Loucy (cell line): Measurements from ENCODE around the gene PPIF.

Experiments used
- H2AFZ ChIP-seq: fragments of 200-600 bp; sonication (generic); 2 replicates; pipeline ENCODE4 v1.6.0; 2016; ENCODE audit warnings: antibody characterized with exemption, mild to moderate bottlenecking, low read length, moderate library complexity
- H3F3A ChIP-seq: fragments of 200-600 bp; 2 replicates; pipeline ENCODE4 v1.6.0; 2016; ENCODE audit warnings: antibody characterized with exemption, low read depth, mild to moderate bottlenecking
- H3K27me3 ChIP-seq: fragments of 200-600 bp; sonication (generic); 2 replicates; pipeline ENCODE4 v1.6.1; 2014; ENCODE audit warnings: low read length, mild to moderate bottlenecking; ENCODE audit not compliant: insufficient read depth, poor library complexity, severe bottlenecking
- H3K36me3 ChIP-seq: fragments of 200-600 bp; sonication (generic); 2 replicates; pipeline ENCODE4 v1.6.1; 2016; ENCODE audit warnings: low read length; ENCODE audit not compliant: insufficient read depth
- H3K4me1 ChIP-seq: fragments of 200-600 bp; sonication (generic); 2 replicates; pipeline ENCODE4 v1.5.1; 2014; ENCODE audit warnings: low read length, mild to moderate bottlenecking; ENCODE audit not compliant: insufficient read depth, poor library complexity, severe bottlenecking
- H3K4me2 ChIP-seq: fragments of 200-600 bp; sonication (generic); 2 replicates; pipeline ENCODE4 v1.6.0; 2014; ENCODE audit warnings: antibody characterized with exemption, low read length, low read depth, mild to moderate bottlenecking; ENCODE audit not compliant: poor library complexity, severe bottlenecking
- H3K4me3 ChIP-seq: fragments of 200-600 bp; sonication (generic); 2 replicates; pipeline ENCODE4 v1.5.1; 2014; ENCODE audit warnings: low read length, mild to moderate bottlenecking, mixed read lengths; ENCODE audit not compliant: poor library complexity, severe bottlenecking
- H3K79me2 ChIP-seq: fragments of 200-600 bp; sonication (generic); 2 replicates; pipeline ENCODE4 v1.6.1; 2014; ENCODE audit warnings: low read length; ENCODE audit not compliant: insufficient read depth
- H3K9ac ChIP-seq: fragments of 200-600 bp; sonication (generic); 2 replicates; pipeline ENCODE4 v1.6.0; 2014; ENCODE audit warnings: mild to moderate bottlenecking, low read depth, low read length, moderate library complexity; ENCODE audit not compliant: poor library complexity, severe bottlenecking
- H3K9me2 ChIP-seq: fragments of 200-600 bp; sonication (generic); replicated peaks from 2 replicates; pipeline ENCODE4 v1.6.1; 2016; ENCODE audit warnings: low read depth, low read length, mixed read lengths
- H3K9me3 ChIP-seq: fragments of 200-600 bp; sonication (generic); 2 replicates; pipeline ENCODE4 v1.6.1; 2014; ENCODE audit warnings: mild to moderate bottlenecking, antibody characterized with exemption, low read length, low read depth; ENCODE audit not compliant: insufficient read depth
- H4K20me1 ChIP-seq: fragments of 200-600 bp; sonication (generic); 2 replicates; pipeline ENCODE4 v1.6.0; 2014; ENCODE audit warnings: antibody characterized with exemption, low read length, mild to moderate bottlenecking; ENCODE audit not compliant: insufficient read depth, poor library complexity, severe bottlenecking
- EZH2phosphoT487 ChIP-seq: fragments of 200-600 bp; IDR thresholded peaks from 2 replicates; pipeline ENCODE4 v1.6.1; 2018; ENCODE audit warnings: antibody characterized with exemption, mild to moderate bottlenecking, moderate library complexity, borderline replicate concordance
- TF ChIP-seq, protein P1 (sequence below): fragments of 200-600 bp; sonication (generic); conservative IDR thresholded peaks from 2 replicates; pipeline ENCODE4 v1.5.1; 2014; ENCODE audit warnings: mild to moderate bottlenecking, antibody characterized with exemption, low read length

Gene PPIF

GRCh38 chr10:79334573-79334972, 12.7 kb upstream of the PPIF start:
- Histone ChIP-seq H4K20me1 (no peaks in the 10 kb centered on the region), H3K9ac (no peak overlapping the region), H3K4me1 (peaks cover 6% of the 10 kb centered on the region), H3K27me3 (no peaks in the 10 kb centered on the region), H3F3A (no peaks in the 10 kb centered on the region), H3K4me2 (no peak overlapping the region), H3K4me3 (no peak overlapping the region), H3K9me3 (no peaks in the 10 kb centered on the region), H3K79me2 (no peaks in the 10 kb centered on the region), H2AFZ (no peak overlapping the region), H3K9me2 (no peaks in the 10 kb centered on the region), H3K36me3 (no peaks in the 10 kb centered on the region)
- TF ChIP-seq EZH2phosphoT487, result no peak
- TF ChIP-seq, protein P1, sequence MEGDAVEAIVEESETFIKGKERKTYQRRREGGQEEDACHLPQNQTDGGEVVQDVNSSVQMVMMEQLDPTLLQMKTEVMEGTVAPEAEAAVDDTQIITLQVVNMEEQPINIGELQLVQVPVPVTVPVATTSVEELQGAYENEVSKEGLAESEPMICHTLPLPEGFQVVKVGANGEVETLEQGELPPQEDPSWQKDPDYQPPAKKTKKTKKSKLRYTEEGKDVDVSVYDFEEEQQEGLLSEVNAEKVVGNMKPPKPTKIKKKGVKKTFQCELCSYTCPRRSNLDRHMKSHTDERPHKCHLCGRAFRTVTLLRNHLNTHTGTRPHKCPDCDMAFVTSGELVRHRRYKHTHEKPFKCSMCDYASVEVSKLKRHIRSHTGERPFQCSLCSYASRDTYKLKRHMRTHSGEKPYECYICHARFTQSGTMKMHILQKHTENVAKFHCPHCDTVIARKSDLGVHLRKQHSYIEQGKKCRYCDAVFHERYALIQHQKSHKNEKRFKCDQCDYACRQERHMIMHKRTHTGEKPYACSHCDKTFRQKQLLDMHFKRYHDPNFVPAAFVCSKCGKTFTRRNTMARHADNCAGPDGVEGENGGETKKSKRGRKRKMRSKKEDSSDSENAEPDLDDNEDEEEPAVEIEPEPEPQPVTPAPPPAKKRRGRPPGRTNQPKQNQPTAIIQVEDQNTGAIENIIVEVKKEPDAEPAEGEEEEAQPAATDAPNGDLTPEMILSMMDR, result no peak

- peaks cover 6% of the 10 kb centered on the region for H3K4me1 ChIP-seq
- no peaks in the 10 kb centered on the region for H4K20me1 ChIP-seq
- no peaks in the 10 kb centered on the region for H3F3A ChIP-seq
- no peaks in the 10 kb centered on the region for H3K9me2 ChIP-seq
- H3K36me3 ChIP-seq, result no peaks in the 10 kb centered on the region
- no peak overlapping the region for H3K4me2 ChIP-seq
- TF ChIP-seq, protein P1, result no peak
- no peak overlapping the region for H3K4me3 ChIP-seq
- H2AFZ ChIP-seq, result no peak overlapping the region
- H3K79me2 ChIP-seq, result no peaks in the 10 kb centered on the region
- H3K9ac ChIP-seq, result no peak overlapping the region
- no peaks in the 10 kb centered on the region for H3K9me3 ChIP-seq
- H3K27me3 ChIP-seq, result no peaks in the 10 kb centered on the region
These were observed 12.2 kb upstream of the PPIF start for GRCh38 chr10:79335094-79335469.

DNA sequence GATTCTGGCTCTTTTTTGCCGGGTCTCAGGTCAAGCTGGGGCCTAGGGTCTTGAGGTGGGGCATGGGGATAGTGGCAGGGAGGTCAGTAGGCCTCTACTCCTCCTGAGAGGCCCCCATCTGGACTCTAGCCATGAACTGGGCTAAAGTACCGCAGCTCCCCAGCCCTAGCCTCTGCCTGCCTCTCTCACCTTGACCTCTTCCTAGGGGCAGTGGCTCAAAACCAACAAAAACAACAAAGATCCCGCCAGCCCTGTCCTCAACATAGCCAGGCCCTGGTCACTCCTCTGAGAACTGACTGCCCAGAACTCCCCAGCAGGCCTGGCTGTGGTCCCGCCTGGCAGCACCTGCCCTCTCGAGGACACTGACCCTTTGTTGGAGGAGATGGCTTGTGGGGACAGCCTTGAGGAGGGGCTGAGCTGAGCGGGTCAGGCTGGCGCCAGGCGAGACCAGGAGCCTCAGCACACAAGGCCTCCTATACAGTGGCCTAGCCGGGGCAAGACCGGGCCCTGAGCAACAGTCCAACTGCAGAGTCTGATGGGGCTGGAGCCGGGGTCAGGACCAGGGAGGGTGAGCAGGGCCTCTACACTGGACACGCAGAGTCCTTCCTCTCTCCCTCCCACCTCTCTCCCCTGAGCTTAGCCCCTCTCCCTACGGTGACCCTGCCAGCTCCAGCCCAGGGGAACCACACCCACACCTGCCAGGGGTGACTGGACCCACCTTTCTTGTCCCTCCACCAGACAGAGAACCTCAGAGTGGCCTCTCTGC, 11.6 kb upstream of the PPIF start:
- Histone ChIP-seq H3K4me3 (no peak overlapping the region), H4K20me1 (no peaks in the 10 kb centered on the region), H2AFZ (no peak overlapping the region), H3K79me2 (no peaks in the 10 kb centered on the region), H3K4me2 (no peak overlapping the region), H3K9me2 (no peaks in the 10 kb centered on the region), H3K9ac (no peak overlapping the region), H3K4me1 (peaks cover 6% of the 10 kb centered on the region), H3K9me3 (no peaks in the 10 kb centered on the region), H3F3A (no peaks in the 10 kb centered on the region), H3K27me3 (no peaks in the 10 kb centered on the region), H3K36me3 (no peaks in the 10 kb centered on the region)
- TF ChIP-seq EZH2phosphoT487, result no peak
- TF ChIP-seq, protein P1, result no peak
